ENCODE measurements around the gene NKX6-2. TPM values are rescaled to one million over a fixed set of nuclear protein-coding genes. Genes with fewer than 3 reads are reported as not detected.

Gene NKX6-2
- polyA plus RNA-seq, 1 donor from 2014 or later, result not detected

GRCh38 chr10:132790934-132791829, 5.2 kb upstream of the NKX6-2 start:
- Histone ChIP-seq H4K20me1 (ENCODE audit: insufficient read depth) (no peaks in the 10 kb centered on the region), H3K27ac (ENCODE audit: low read length) (no peak overlapping the region), H3K9me2 (ENCODE audit: insufficient read depth, low read length) (no peaks in the 10 kb centered on the region), H3K9me3 (ENCODE audit: low read length) (no peaks in the 10 kb centered on the region), H3K4me3 (ENCODE audit: low read length) (no peak overlapping the region), H3F3A (ENCODE audit: insufficient read depth, low read length, poor library complexity, severe bottlenecking) (no peaks in the 10 kb centered on the region), H3K36me3 (ENCODE audit: insufficient read depth, low read length) (no peaks in the 10 kb centered on the region), H3K9ac (ENCODE audit: low read length) (no peak overlapping the region), H2AFZ (ENCODE audit: low read depth, low read length) (no peak overlapping the region), H3K27me3 (ENCODE audit: insufficient read depth, low read depth, low read length) (peaks cover 53% of the 10 kb centered on the region), H3K4me2 (ENCODE audit: low read length) (no peak overlapping the region), H3K79me2 (replicated peaks; ENCODE audit: insufficient read depth, low read length) (no peaks in the 10 kb centered on the region)
- TF ChIP-seq SMC3 (conservative IDR thresholded peaks at IDR 0.05; ENCODE audit: poor library complexity) (no peak), TAF1 (IDR thresholded peaks at IDR 0.05; ENCODE audit: low read depth) (no peak), EP300 (conservative IDR thresholded peaks at IDR 0.05; ENCODE audit: poor library complexity, severe bottlenecking) (no peak), EZH2 (IDR thresholded peaks at IDR 0.05; ENCODE audit: borderline replicate concordance, insufficient read depth, low read length, poor library complexity, severe bottlenecking) (no peak), CTCF (IDR thresholded peaks at IDR 0.05; ENCODE audit: poor library complexity, severe bottlenecking) (no peak), POLR2AphosphoS5 (IDR thresholded peaks at IDR 0.05) (no peak), MXI1 (conservative IDR thresholded peaks at IDR 0.05; ENCODE audit: poor library complexity, severe bottlenecking) (no peak), RAD21 (conservative IDR thresholded peaks at IDR 0.05) (no peak), REST (IDR thresholded peaks at IDR 0.05; ENCODE audit: borderline replicate concordance) (no peak)

- Histone ChIP-seq H3K9me3 (ENCODE audit: low read length) (no peaks in the 10 kb centered on the region), H3K36me3 (ENCODE audit: insufficient read depth, low read length) (no peaks in the 10 kb centered on the region), H3K27ac (ENCODE audit: low read length) (no peak overlapping the region), H2AFZ (ENCODE audit: low read depth, low read length) (no peak overlapping the region), H3K4me3 (ENCODE audit: low read length) (no peak overlapping the region), H3K9me2 (ENCODE audit: insufficient read depth, low read length) (no peaks in the 10 kb centered on the region), H3K27me3 (ENCODE audit: insufficient read depth, low read depth, low read length) (peaks cover 54% of the 10 kb centered on the region), H3K4me2 (ENCODE audit: low read length) (no peak overlapping the region), H3K9ac (ENCODE audit: low read length) (no peak overlapping the region), H3F3A (ENCODE audit: insufficient read depth, low read length, poor library complexity, severe bottlenecking) (no peaks in the 10 kb centered on the region), H3K79me2 (replicated peaks; ENCODE audit: insufficient read depth, low read length) (no peaks in the 10 kb centered on the region), H4K20me1 (ENCODE audit: insufficient read depth) (no peaks in the 10 kb centered on the region)
- TF ChIP-seq POLR2AphosphoS5 (IDR thresholded peaks at IDR 0.05) (no peak), MXI1 (conservative IDR thresholded peaks at IDR 0.05; ENCODE audit: poor library complexity, severe bottlenecking) (no peak), EP300 (conservative IDR thresholded peaks at IDR 0.05; ENCODE audit: poor library complexity, severe bottlenecking) (no peak), CTCF (IDR thresholded peaks at IDR 0.05; ENCODE audit: poor library complexity, severe bottlenecking) (no peak), RAD21 (conservative IDR thresholded peaks at IDR 0.05) (no peak), SMC3 (conservative IDR thresholded peaks at IDR 0.05; ENCODE audit: poor library complexity) (no peak), EZH2 (IDR thresholded peaks at IDR 0.05; ENCODE audit: borderline replicate concordance, insufficient read depth, low read length, poor library complexity, severe bottlenecking) (no peak), TAF1 (IDR thresholded peaks at IDR 0.05; ENCODE audit: low read depth) (no peak), REST (IDR thresholded peaks at IDR 0.05; ENCODE audit: borderline replicate concordance) (no peak)
Observed at GRCh38 chr10:132790470-132790869, 4.5 kb upstream of the NKX6-2 start.
